Endothelial cell of umbilical vein (primary cell): Measurements from ENCODE around the gene SLC26A3. TPM values are rescaled to one million over a fixed set of nuclear protein-coding genes. Genes with fewer than 3 reads are reported as not detected.

Source experiments
- BruUV-seq: library from RNA; stranded (reverse); fragments of 400-500 nt; replicated peaks from 2 replicates; lab custom pipeline; 2021; lab: Mats Ljungman, UMichigan
- CTCF ChIA-PET: fragments of 300-600, 350-600 bp; sonication (Branson Sonifier 250); formaldehyde crosslinking; loops from one replicate; lab custom pipeline; 2021; ENCODE audit warnings: antibody characterized with exemption, inconsistent platforms; lab: Charles Lee
- POLR2A ChIA-PET: fragments of 300-600, 350-600 bp; sonication (Branson Sonifier 250); formaldehyde crosslinking; loops from one replicate; lab custom pipeline; 2021; ENCODE audit warnings: antibody characterized with exemption, inconsistent platforms; lab: Charles Lee
- DNase-seq: peaks from one replicate; pipeline ENCODE4 v3.0.0-alpha.2; 2011; ENCODE audit warnings: low read depth, low spot score
- FAIRE-seq: peaks from 2 replicates; lab custom pipeline; 2011; peaks lifted over from hg19 to GRCh38; lab: Jason Lieb, UNC
- H2AFZ ChIP-seq: 2 replicates; pipeline ENCODE4 v1.6.0; 2012; ENCODE audit warnings: low read depth, low read length, control low read depth, inconsistent platforms
- H3K27ac ChIP-seq: 2 replicates; pipeline ENCODE4 v1.5.1; 2011; ENCODE audit warnings: low read depth, mild to moderate bottlenecking, control low read depth, low read length, moderate library complexity; ENCODE audit not compliant: insufficient read depth
- H3K27me3 ChIP-seq, 2 experiments: 2 replicates each; pipeline versions ENCODE4 v1.6.0 to v1.6.1; 2011; ENCODE audit warnings: low read length in 2 of 2, mixed read lengths in 1 of 2; ENCODE audit not compliant: control insufficient read depth in 2 of 2, insufficient read depth in 2 of 2
- H3K36me3 ChIP-seq, 2 experiments: 2 replicates in 1 of 2; 3 replicates in 1 of 2; pipeline ENCODE4 v1.5.1; 2011; ENCODE audit warnings: low read length in 2 of 2, mild to moderate bottlenecking in 1 of 2, moderate library complexity in 1 of 2; ENCODE audit not compliant: control insufficient read depth in 2 of 2, insufficient read depth in 2 of 2; ENCODE audit errors: extremely low read depth in 1 of 2
- H3K4me1 ChIP-seq: 3 replicates; pipeline ENCODE4 v1.5.1; 2011; ENCODE audit warnings: mild to moderate bottlenecking, low read length; ENCODE audit not compliant: control insufficient read depth, insufficient read depth; ENCODE audit errors: extremely low read depth
- H3K4me2 ChIP-seq: 2 replicates; pipeline ENCODE4 v1.6.1; 2011; ENCODE audit warnings: low read length, control low read depth, mixed read lengths; ENCODE audit not compliant: insufficient read depth
- H3K4me3 ChIP-seq, 3 experiments: fragments of 200-600 bp in 1 of 3; sonication (generic), shearing (Covaris generic) in 1 of 3; replicated peaks in 1 of 3; 2 replicates each; pipeline ENCODE4 v1.5.1; 2011 to 2016; ENCODE audit warnings: control low read depth in 3 of 3, low read length in 3 of 3, mild to moderate bottlenecking in 2 of 3, inconsistent platforms in 1 of 3, low read depth in 1 of 3, moderate library complexity in 1 of 3; ENCODE audit not compliant: insufficient read depth in 1 of 3
- H3K79me2 ChIP-seq: 2 replicates; pipeline ENCODE4 v1.6.0; 2012; ENCODE audit warnings: low read length, inconsistent platforms; ENCODE audit not compliant: control insufficient read depth, insufficient read depth
- H3K9ac ChIP-seq: replicated peaks from 2 replicates; pipeline ENCODE3; 2011; ENCODE audit warnings: low read length, control low read depth; ENCODE audit not compliant: insufficient read depth; ENCODE audit errors: extremely low read depth
- H3K9me1 ChIP-seq: replicated peaks from 3 replicates; pipeline ENCODE4 v1.6.0; 2011; ENCODE audit warnings: mild to moderate bottlenecking, low read length; ENCODE audit not compliant: control insufficient read depth, insufficient read depth; ENCODE audit errors: extremely low read depth
- H3K9me3 ChIP-seq: replicated peaks from 2 replicates; pipeline ENCODE4 v1.5.1; 2012; ENCODE audit warnings: low read length, inconsistent platforms; ENCODE audit not compliant: control insufficient read depth, insufficient read depth
- H4K20me1 ChIP-seq: replicated peaks from 2 replicates; pipeline ENCODE3; 2011; ENCODE audit warnings: mild to moderate bottlenecking, low read length; ENCODE audit not compliant: control insufficient read depth, insufficient read depth; ENCODE audit errors: extremely low read depth
- CTCF ChIP-seq, 2 donors: IDR thresholded peaks; 1 replicate in 1 of 2; 2 replicates in 1 of 2; pipeline ENCODE4 v1.5.1; 2011; ENCODE audit warnings: low read length in 2 of 2, mild to moderate bottlenecking in 2 of 2, moderate library complexity in 2 of 2, control low read depth in 1 of 2, inconsistent platforms in 1 of 2, low read depth in 1 of 2; ENCODE audit not compliant: insufficient read depth in 1 of 2; ENCODE audit errors: extremely low read depth in 1 of 2
- EZH2 ChIP-seq: IDR thresholded peaks from 2 replicates; pipeline ENCODE4 v1.6.1; 2012; ENCODE audit warnings: borderline replicate concordance, low read depth, mild to moderate bottlenecking, moderate library complexity, low read length, inconsistent platforms; ENCODE audit not compliant: severe bottlenecking
- FOS ChIP-seq: IDR thresholded peaks from 2 replicates; pipeline ENCODE4 v1.6.1; 2011; ENCODE audit warnings: mild to moderate bottlenecking, low read length, moderate library complexity, borderline replicate concordance; ENCODE audit not compliant: insufficient read depth
- GATA2 ChIP-seq: IDR thresholded peaks from 2 replicates; pipeline ENCODE4 v1.7.0; 2011; ENCODE audit warnings: low read depth, mild to moderate bottlenecking, moderate library complexity, mixed read lengths, low read length; ENCODE audit not compliant: insufficient read length, insufficient read depth
- JUN ChIP-seq: IDR thresholded peaks from 2 replicates; pipeline ENCODE4 v1.6.1; 2011; ENCODE audit warnings: borderline replicate concordance, low read depth; ENCODE audit not compliant: insufficient read length, insufficient read depth
- MAX ChIP-seq: IDR thresholded peaks from 2 replicates; pipeline ENCODE4 v1.6.1; 2011; ENCODE audit not compliant: insufficient read depth, insufficient read length
- MYC ChIP-seq: IDR thresholded peaks from one replicate; pipeline ENCODE4 v1.6.1; 2011; ENCODE audit warnings: mild to moderate bottlenecking, low read depth, low read length
- POLR2A ChIP-seq: IDR thresholded peaks from 2 replicates; pipeline ENCODE4 v1.6.1; 2012; ENCODE audit warnings: low read depth, mild to moderate bottlenecking, control low read depth, low read length
- POLR2AphosphoS5 ChIP-seq: IDR thresholded peaks from 2 replicates; pipeline ENCODE4 v1.6.1; 2012; ENCODE audit warnings: low read depth, mild to moderate bottlenecking, control low read depth, low read length, moderate library complexity; ENCODE audit not compliant: insufficient read depth
- dilution Hi-C: fragments of 300-500 bp; cut with MboI; formaldehyde crosslinking; loops from one replicate; pipeline ENCODE4 v1.15.0; 2019; ENCODE audit warnings: low sequenced_read_pairs; ENCODE audit not compliant: extremely low pct_ligation_motif_present
- intact Hi-C: fragments of 100-400 bp; cut with micrococcal nuclease; formaldehyde crosslinking; loops from one replicate; pipeline ENCODE4 v1.10.0; 2022
- polyA plus RNA-seq, 4 experiments: library from polyadenylated mRNA; depleted of rRNA in 3 of 4; stranded (reverse) in 3 of 4; unstranded in 1 of 4; fragments of >200 nt; gene quantifications; 2 replicates each; pipeline versions ENCODE4 v1.2.1 to v1.2.3, GENCODE V29; 2011 to 2012; ENCODE audit warnings: missing spikeins in 1 of 4
- total RNA-seq: library from RNA; stranded (reverse); gene quantifications from 2 replicates; pipeline ENCODE4 v1.2.3, GENCODE V29; 2021

The SLC26A3 gene
- total and polyA plus RNA-seq, 2 donors (not counting 3 experiments of a cell fraction or from before 2014, with no cell fraction given), result not detected

- intact Hi-C loops, result no loop called here
- Histone ChIP-seq H3K27me3 (peaks cover 7 to 20% of the 10 kb centered on the region in 2 experiments), H4K20me1 (no peaks in the 10 kb centered on the region), H3K9me1 (no peaks in the 10 kb centered on the region), H2AFZ (no peak overlapping the region), H3K36me3 (no peaks in the 10 kb centered on the region), H3K9me3 (no peaks in the 10 kb centered on the region), H3K27ac (no peak overlapping the region), H3K4me3 (no peak overlapping the region), H3K4me2 (no peak overlapping the region), H3K4me1 (no peaks in the 10 kb centered on the region), H3K9ac (no peak overlapping the region), H3K79me2 (no peaks in the 10 kb centered on the region)
- FAIRE-seq, result peak; percentile 68
- POLR2A ChIA-PET, result interaction anchor here (0.6 kb wide), 1 partner anchor 47 kb away, joined by 3 read pairs; no protein-coding TSS in a partner anchor
- dilution Hi-C loops, result no loop called here
- no TSS peak for BruUV-seq
- TF ChIP-seq FOS (no peak), EZH2 (no peak), JUN (no peak), MAX (no peak), POLR2AphosphoS5 (no peak), GATA2 (no peak), POLR2A (no peak), CTCF (IDR thresholded peaks at IDR 0.05; ENCODE audit: extremely low read depth in 1 of 2, insufficient read depth in 1 of 2, low read depth in 1 of 2, low read length in 2 of 2) (no peak), MYC (no peak)
- peak; percentile 42 for DNase-seq
- CTCF ChIA-PET, result interaction anchor here (1.1 kb wide), 1 partner anchor 59 kb away, joined by 7 read pairs; no protein-coding TSS in a partner anchor
Observed at GRCh38 chr7:107816011-107816566, 13.1 kb upstream of the SLC26A3 start.
